Activated CD4-positive, alpha-beta T cell treated with anti-CD3 and anti-CD28 coated beads for 36 hours (primary cell): Measurements from ENCODE around the gene STAT3. TPM values are rescaled to one million over a fixed set of nuclear protein-coding genes. Genes with fewer than 3 reads are reported as not detected.
"Not testable (repeated sequence)": the region's sequence is repeated elsewhere in the genome, so short reads cannot be mapped to it uniquely, and the experiment has no call there.

Experiments
- ATAC-seq: fragments of 200-7000 bp; cut with Tn5 transposase; one replicate; pipeline ENCODE4 v1.10.0; 2021; ENCODE audit warnings: mild to moderate bottlenecking, moderate library complexity
- CTCF ChIA-PET: fragments of 350-600 bp; sonication (Branson Sonifier 250); formaldehyde crosslinking; loops from one replicate; lab custom pipeline; 2021; ENCODE audit warnings: antibody characterized with exemption; lab: Charles Lee
- POLR2A ChIA-PET: fragments of 350-600 bp; sonication (Branson Sonifier 250); formaldehyde crosslinking; loops from one replicate; lab custom pipeline; 2021; ENCODE audit warnings: antibody characterized with exemption, inconsistent platforms; lab: Charles Lee
- DNase-seq: peaks from one replicate; pipeline ENCODE4 v3.0.0-alpha.2; 2020
- H3K27ac Mint-ChIP-seq: one replicate; pipeline ENCODE4 v1.8.0; 2021; ENCODE audit warnings: mixed read lengths
- H3K27me3 Mint-ChIP-seq: one replicate; pipeline ENCODE4 v1.8.0; 2021; ENCODE audit warnings: mixed read lengths
- H3K36me3 Mint-ChIP-seq: one replicate; pipeline ENCODE4 v1.8.0; 2021; ENCODE audit warnings: low read depth, mixed read lengths
- H3K4me1 Mint-ChIP-seq: one replicate; pipeline ENCODE4 v1.8.0; 2021; ENCODE audit warnings: mixed read lengths
- H3K4me3 Mint-ChIP-seq: one replicate; pipeline ENCODE4 v1.8.0; 2021; ENCODE audit warnings: mild to moderate bottlenecking, moderate library complexity, mixed read lengths
- H3K9me3 Mint-ChIP-seq: one replicate; pipeline ENCODE4 v1.8.0; 2021; ENCODE audit warnings: low read depth, mixed read lengths
- intact Hi-C, 2 experiments: fragments of 100-400 bp; cut with DNase I in 1 of 2; cut with micrococcal nuclease in 1 of 2; formaldehyde crosslinking; loops; one replicate each; pipeline versions ENCODE4 v1.14.2 to v1.15.1; 2022 to 2024; cut with DNase I, micrococcal nuclease
- total RNA-seq, 2 experiments: library from RNA; stranded (reverse); gene quantifications; one replicate each; pipeline ENCODE4 v1.2.3, GENCODE V29; 2021

The STAT3 gene
- total RNA-seq, 2 experiments from 2014 or later = 332 to 345 TPM

DNA sequence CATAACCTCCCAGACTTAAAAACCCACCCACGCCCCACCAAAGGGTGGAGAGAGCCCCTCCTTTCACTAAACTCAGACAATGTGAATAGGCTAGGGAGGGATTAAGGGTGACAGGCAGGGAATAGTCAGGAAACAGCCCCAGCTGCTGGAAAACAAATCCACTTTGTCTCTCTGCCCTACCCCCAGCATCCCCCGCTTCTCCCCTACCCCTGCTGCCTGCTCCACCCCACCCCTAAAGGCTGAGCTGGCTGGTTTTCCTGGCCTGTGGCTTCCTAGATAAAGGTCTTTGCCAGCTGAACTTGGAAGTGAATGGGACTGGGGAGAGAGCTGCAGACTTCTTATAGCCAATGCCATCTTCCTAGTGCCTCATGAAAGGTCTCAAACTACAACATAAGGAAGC, 19.8 kb upstream of the STAT3 start:
- DNase-seq (no peak), ATAC-seq (no peak)
- no peaks in the 10 kb centered on the region for H3K27me3 Mint-ChIP-seq
- POLR2A ChIA-PET = interaction anchor here (0.7 to 1.0 kb wide), 3 partner anchors 15 to 111 kb away, joined by 3 read pairs; partner anchors contain the start of gene CAVIN1
- H3K36me3 Mint-ChIP-seq = no peaks in the 10 kb centered on the region
- peaks cover 18% of the 10 kb centered on the region for H3K4me1 Mint-ChIP-seq
- CTCF ChIA-PET = interaction anchor here (0.7 to 9.9 kb wide), 8 partner anchors 9 to 186 kb away, joined by 3 to 228 read pairs (median 22); partner anchors contain the start of gene STAT3
- no peak overlapping the region for H3K4me3 Mint-ChIP-seq
- intact Hi-C loops = loop anchor here in 1 of 2 experiments (5.0 kb wide), 1 partner anchor 441 kb away; the partner anchor contains the start of gene CNP
- no peak overlapping the region for H3K27ac Mint-ChIP-seq
- no peaks in the 10 kb centered on the region for H3K9me3 Mint-ChIP-seq

GRCh38 chr17:42407289-42407836, 19.1 kb upstream of the STAT3 start:
- no peaks in the 10 kb centered on the region for H3K9me3 Mint-ChIP-seq
- H3K27me3 Mint-ChIP-seq = no peaks in the 10 kb centered on the region
- ChIA-PET POLR2A (interaction anchor here (0.6 to 1.4 kb wide), 5 partner anchors 8 to 111 kb away, joined by 3 to 5 read pairs (median 4); partner anchors contain the start of gene STAT3), CTCF (interaction anchor here (0.6 to 9.9 kb wide), 15 partner anchors 8 to 251 kb away, joined by 3 to 228 read pairs (median 7); partner anchors contain the start of genes CAVIN1, GHDC and STAT3)
- ATAC-seq (peak; percentile 89), DNase-seq (peak; percentile 78)
- H3K4me3 Mint-ChIP-seq = peak overlapping the region; percentile 21
- H3K36me3 Mint-ChIP-seq = no peaks in the 10 kb centered on the region
- peak overlapping the region; percentile 67 for H3K27ac Mint-ChIP-seq
- intact Hi-C loops = loop anchor here (1.0 to 5.0 kb wide), 4 partner anchors 95 to 440 kb away; partner anchors contain the start of genes CNP (in 1 of the 2) and KAT2A (in 1 of the 2)
- H3K4me1 Mint-ChIP-seq = peaks cover 19% of the 10 kb centered on the region

DNA sequence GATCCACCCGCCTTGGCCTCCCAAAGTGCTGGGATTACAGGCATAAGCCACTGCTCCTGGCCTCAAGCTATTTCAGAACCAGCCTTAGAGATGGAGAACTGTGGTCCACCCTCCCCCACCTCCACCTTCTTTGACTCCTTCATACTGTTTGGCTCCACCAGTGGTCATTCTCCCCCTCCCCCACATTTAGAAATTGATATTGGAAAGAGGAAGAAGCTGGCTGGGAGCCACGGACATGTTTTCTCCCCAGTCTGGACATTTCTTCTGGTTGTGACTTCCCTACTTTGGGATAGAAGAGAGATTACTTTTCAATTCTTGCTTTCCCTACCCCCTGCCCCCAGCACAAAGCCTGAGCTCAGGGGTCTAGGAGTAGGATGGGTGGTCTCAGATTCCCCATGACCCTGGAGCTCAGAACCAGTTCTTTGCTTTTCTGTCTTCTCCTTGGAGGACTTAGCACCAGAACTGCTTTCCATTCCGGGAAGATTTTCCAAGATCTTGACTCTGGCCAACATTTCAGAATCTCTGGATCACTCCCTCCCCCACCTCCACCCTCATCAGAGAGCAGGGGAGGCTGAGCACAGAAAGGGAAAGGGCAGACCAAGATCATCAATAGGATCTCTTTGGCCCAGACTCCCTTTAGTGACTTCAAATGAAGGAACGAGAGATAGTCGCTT, 18.5 kb upstream of the STAT3 start:
- H3K4me1 Mint-ChIP-seq = peaks cover 19% of the 10 kb centered on the region
- no peak overlapping the region for H3K27ac Mint-ChIP-seq
- ATAC-seq = no peak
- H3K9me3 Mint-ChIP-seq = no peaks in the 10 kb centered on the region
- ChIA-PET CTCF (interaction anchor here (0.6 to 9.9 kb wide), 26 partner anchors 9 to 251 kb away, joined by 3 to 228 read pairs (median 4); partner anchors contain the start of genes CAVIN1, GHDC and STAT3), POLR2A (interaction anchor here (0.6 to 1.4 kb wide), 6 partner anchors 9 to 121 kb away, joined by 3 to 5 read pairs (median 4); partner anchors contain the start of gene STAT3)
- no peaks in the 10 kb centered on the region for H3K27me3 Mint-ChIP-seq
- H3K36me3 Mint-ChIP-seq = no peaks in the 10 kb centered on the region
- no peak overlapping the region for H3K4me3 Mint-ChIP-seq
- intact Hi-C loops = loop anchor here (1.0 to 5.0 kb wide), 9 partner anchors 84 to 439 kb away; partner anchors contain the start of genes CNP (in 1 of the 2) and KAT2A (in 1 of the 2)
- no peak for DNase-seq

DNA sequence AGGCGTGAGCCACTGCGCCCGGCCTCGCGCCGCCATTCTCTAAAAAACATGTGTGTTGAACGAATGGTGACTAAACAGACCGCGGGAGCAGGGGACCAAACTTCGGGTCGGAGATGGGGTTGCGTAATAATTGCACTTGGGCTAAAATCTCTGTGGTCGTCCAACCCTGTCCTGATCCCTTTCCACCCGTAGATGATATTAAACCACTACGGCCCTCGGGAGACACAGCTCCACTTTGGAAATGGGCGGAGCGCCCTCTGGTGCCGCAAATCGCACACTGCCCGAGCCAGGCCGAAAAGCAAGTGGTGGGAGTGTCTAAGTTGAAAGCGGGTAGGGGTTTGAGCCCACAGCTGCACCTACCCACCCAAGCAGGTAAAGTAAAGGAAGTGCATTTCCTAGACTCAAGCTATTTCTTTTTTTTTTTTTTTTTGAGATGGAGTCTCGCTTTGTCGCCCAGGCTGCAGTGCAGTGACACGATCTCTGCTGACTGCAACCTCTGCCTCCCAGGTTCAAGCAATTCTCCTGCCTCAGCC, 17.8 kb upstream of the STAT3 start:
- peak; percentile 91 for DNase-seq
- no peaks in the 10 kb centered on the region for H3K9me3 Mint-ChIP-seq
- CTCF ChIA-PET = interaction anchor here (0.6 to 9.9 kb wide), 27 partner anchors 9 to 1936 kb away, joined by 3 to 228 read pairs (median 4); partner anchors contain the start of genes CAVIN1, GHDC, NAGLU and STAT3
- no peak overlapping the region for H3K27ac Mint-ChIP-seq
- intact Hi-C loops = loop anchor here (1.0 to 5.0 kb wide), 8 partner anchors 84 to 439 kb away; partner anchors contain the start of gene CNP (in 1 of the 2)
- ATAC-seq = peak; percentile 69
- H3K4me1 Mint-ChIP-seq = peaks cover 19% of the 10 kb centered on the region
- H3K27me3 Mint-ChIP-seq = no peaks in the 10 kb centered on the region
- H3K36me3 Mint-ChIP-seq = no peaks in the 10 kb centered on the region
- H3K4me3 Mint-ChIP-seq = no peak overlapping the region
- POLR2A ChIA-PET = interaction anchor here (0.5 to 1.4 kb wide), 5 partner anchors 9 to 274 kb away, joined by 3 to 5 read pairs (median 4); no protein-coding TSS in a partner anchor

DNA sequence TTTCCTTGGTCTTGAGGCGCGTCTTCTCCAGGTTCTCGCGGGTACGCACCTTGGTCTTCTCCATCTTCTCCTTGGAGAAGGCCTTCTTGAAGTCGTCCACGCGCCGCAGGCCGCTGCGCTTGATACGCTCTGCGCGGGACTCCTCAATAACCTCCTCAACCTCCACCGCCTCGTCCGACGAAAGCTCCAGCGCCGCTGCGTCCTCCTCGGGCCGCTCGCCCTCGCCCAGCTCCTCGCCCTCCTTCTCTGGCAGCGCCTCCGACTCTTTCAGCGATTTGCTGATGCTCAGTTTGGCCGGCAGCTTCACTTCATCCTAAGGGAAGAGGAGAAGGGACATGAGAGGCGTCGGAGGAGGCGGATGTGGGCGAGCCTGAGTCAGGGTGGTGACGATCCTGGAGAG, 16.8 kb upstream of the STAT3 start:
- H3K4me3 Mint-ChIP-seq = no peak overlapping the region
- peaks cover 25% of the 10 kb centered on the region for H3K4me1 Mint-ChIP-seq
- no peak overlapping the region for H3K27ac Mint-ChIP-seq
- no peak for ATAC-seq
- POLR2A ChIA-PET = no interaction called here
- no peaks in the 10 kb centered on the region for H3K9me3 Mint-ChIP-seq
- H3K36me3 Mint-ChIP-seq = no peaks in the 10 kb centered on the region
- intact Hi-C loops = loop anchor here in 1 of 2 experiments (5.0 kb wide), 1 partner anchor 438 kb away; the partner anchor contains the start of gene CNP
- CTCF ChIA-PET = interaction anchor here (0.6 to 9.9 kb wide), 11 partner anchors 10 to 221 kb away, joined by 3 to 228 read pairs (median 21); partner anchors contain the start of gene STAT3
- H3K27me3 Mint-ChIP-seq = no peaks in the 10 kb centered on the region
- DNase-seq = no peak

- ATAC-seq (no peak), DNase-seq (no peak)
- ChIA-PET POLR2A (interaction anchor here (0.6 kb wide), 1 partner anchor 182 kb away, joined by 3 read pairs; no protein-coding TSS in a partner anchor), CTCF (interaction anchor here (0.5 to 9.9 kb wide), 13 partner anchors 11 to 221 kb away, joined by 3 to 228 read pairs (median 10); partner anchors contain the start of gene STAT3)
- no peaks in the 10 kb centered on the region for H3K36me3 Mint-ChIP-seq
- no peak overlapping the region for H3K4me3 Mint-ChIP-seq
- no peak overlapping the region for H3K27ac Mint-ChIP-seq
- no peaks in the 10 kb centered on the region for H3K27me3 Mint-ChIP-seq
- H3K9me3 Mint-ChIP-seq = no peaks in the 10 kb centered on the region
- peaks cover 30% of the 10 kb centered on the region for H3K4me1 Mint-ChIP-seq
- intact Hi-C loops = loop anchor here (5.0 kb wide), 2 partner anchors 222 to 437 kb away; partner anchors contain the start of genes CNP (in 1 of the 2) and KCNH4 (in 1 of the 2)
Observed at GRCh38 chr17:42404326-42405055, 16.2 kb upstream of the STAT3 start.

DNA sequence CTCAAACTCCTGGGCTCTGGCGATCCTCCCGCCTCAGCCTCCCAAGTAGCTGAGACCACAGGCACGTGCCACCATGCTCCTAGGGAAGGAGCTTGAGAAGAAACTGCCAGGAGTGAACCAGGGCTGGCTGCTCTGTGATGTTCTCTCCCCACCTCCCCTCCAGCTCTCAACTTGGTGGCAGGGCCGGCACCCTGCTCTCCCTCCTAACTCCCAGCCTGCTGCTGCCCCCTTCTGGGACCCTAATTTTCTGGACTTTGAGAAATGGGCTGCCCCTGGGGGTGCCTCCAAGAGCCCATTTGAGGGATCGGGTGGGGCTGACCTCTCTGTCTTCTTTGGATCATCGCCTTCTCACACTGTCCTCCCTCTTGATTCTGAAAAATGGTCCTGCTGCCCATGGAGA, 14.9 kb upstream of the STAT3 start:
- ATAC-seq (peak; percentile 58), DNase-seq (peak; percentile 81)
- H3K4me1 Mint-ChIP-seq = peaks cover 30% of the 10 kb centered on the region
- peak overlapping the region; percentile 71 for H3K27ac Mint-ChIP-seq
- ChIA-PET CTCF (interaction anchor here (0.6 to 9.9 kb wide), 28 partner anchors 10 to 222 kb away, joined by 3 to 228 read pairs (median 4); partner anchors contain the start of genes GHDC and STAT3), POLR2A (interaction anchor here (0.7 to 1.8 kb wide), 5 partner anchors 14 to 92 kb away, joined by 3 to 9 read pairs (median 4); partner anchors contain the start of gene STAT3)
- no peaks in the 10 kb centered on the region for H3K9me3 Mint-ChIP-seq
- no peaks in the 10 kb centered on the region for H3K27me3 Mint-ChIP-seq
- no peak overlapping the region for H3K4me3 Mint-ChIP-seq
- H3K36me3 Mint-ChIP-seq = no peaks in the 10 kb centered on the region
- intact Hi-C loops = loop anchor here in 1 of 2 experiments (1.0 to 5.0 kb wide), 2 partner anchors 81 to 221 kb away; partner anchors contain the start of gene KCNH4

DNA sequence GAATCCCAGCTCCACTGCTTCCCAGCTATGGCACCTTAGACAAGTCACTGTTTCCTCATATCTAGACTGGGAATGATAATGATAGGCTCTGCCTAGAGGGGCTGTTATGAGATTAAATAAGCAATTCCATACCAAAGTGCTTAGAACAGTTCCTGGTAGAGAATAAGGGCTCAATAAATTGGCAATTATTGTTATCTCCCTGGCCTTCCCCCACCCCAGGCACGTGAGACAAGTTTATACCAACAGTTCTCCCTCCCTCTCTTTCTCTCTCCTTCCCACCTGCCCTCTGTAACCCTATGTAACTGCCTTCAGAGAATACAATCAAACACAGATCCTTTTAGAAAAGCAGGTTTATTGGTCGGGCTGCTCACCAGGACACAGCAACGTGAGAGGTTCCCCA, 13.9 kb upstream of the STAT3 start:
- DNase-seq = no peak
- Mint-ChIP-seq H3K27ac (peak overlapping the region; percentile 44), H3K36me3 (no peaks in the 10 kb centered on the region), H3K27me3 (no peaks in the 10 kb centered on the region), H3K9me3 (no peaks in the 10 kb centered on the region), H3K4me1 (peaks cover 23% of the 10 kb centered on the region), H3K4me3 (no peak overlapping the region)
- intact Hi-C loops = loop anchor here in 1 of 2 experiments (5.0 kb wide), 1 partner anchor 220 kb away; the partner anchor contains the start of gene KCNH4
- no peak for ATAC-seq
- POLR2A ChIA-PET = interaction anchor here (1.8 kb wide), 1 partner anchor 13 kb away, joined by 9 read pairs; the partner anchor contains the start of gene STAT3
- CTCF ChIA-PET = interaction anchor here (0.5 to 9.9 kb wide), 7 partner anchors 13 to 218 kb away, joined by 3 to 228 read pairs (median 36); partner anchors contain the start of gene STAT3

DNA sequence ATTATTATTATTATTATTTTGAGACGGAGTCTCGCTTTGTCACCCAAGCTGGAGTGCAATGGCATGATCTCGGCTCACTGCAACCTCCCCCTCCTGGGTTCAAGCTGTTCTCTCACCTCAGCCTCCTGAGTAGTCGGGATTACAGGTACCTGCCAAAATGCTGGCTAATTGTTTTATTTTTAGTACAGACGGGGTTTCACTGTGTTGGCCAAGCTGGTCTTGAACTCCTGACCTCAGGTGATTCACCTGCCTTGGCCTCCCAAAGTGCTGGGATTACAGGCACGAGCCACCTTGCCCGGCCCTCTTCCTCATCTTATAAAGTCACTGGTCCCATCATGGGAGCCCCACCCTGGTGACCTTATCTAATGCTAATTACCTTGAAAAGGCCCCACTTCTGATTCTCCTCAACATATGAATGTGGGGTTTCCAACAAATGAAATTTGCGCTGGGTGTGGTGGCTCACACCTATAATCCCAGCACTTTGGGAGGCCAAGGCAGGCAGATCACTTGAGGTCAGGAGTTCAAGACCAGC, 12.7 kb upstream of the STAT3 start:
- not testable (repeated sequence) for DNase-seq, H3K36me3 Mint-ChIP-seq, H3K27me3 Mint-ChIP-seq, ATAC-seq, H3K27ac Mint-ChIP-seq, H3K9me3 Mint-ChIP-seq, H3K4me3 Mint-ChIP-seq
- POLR2A ChIA-PET = interaction anchor here (1.1 to 2.2 kb wide), 4 partner anchors 12 to 87 kb away, joined by 3 to 6 read pairs (median 4); no protein-coding TSS in a partner anchor
- CTCF ChIA-PET = interaction anchor here (1.3 to 9.9 kb wide), 5 partner anchors 12 to 117 kb away, joined by 3 to 228 read pairs (median 14); partner anchors contain the start of gene STAT3
- intact Hi-C loops = loop anchor here in 1 of 2 experiments (5.0 kb wide), 1 partner anchor 219 kb away; the partner anchor contains the start of gene KCNH4
- peaks cover 18% of the 10 kb centered on the region for H3K4me1 Mint-ChIP-seq
